ENCODE data around the gene FERMT2.

DNA sequence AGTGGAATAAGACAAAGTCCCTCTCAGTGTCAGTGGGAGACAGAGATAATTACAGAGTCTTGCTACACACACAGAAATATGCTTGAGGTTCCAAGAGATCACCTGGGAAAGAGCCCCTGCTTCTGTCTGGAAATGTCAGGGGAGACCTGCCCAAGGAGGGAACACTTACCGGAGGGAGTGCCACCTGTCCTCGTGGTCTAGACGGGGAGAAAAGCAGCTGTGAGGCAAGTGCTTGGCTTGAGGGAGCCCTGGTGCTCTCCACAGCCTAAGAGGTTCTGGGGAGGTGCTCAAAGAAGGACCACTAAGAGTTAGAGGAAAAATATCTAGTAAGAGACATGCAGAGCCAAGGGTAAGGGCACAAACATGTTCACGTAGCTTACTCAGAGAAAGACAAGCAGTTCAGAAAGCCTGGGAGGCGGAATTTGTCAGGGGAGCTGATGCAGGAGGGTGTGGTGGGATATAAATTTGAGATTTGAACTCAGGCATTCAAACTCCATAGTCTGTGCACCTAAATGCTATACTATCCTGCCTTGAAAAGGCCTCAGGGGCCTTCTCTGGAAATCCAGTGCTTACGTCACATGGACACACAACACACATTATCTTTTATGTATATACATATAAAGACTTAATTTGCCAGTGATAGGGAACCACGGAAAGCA lies 121.2 kb downstream of the FERMT2 start:
- no peak for TF ChIP-seq CTCF (optimal IDR thresholded peaks at IDR 0.05 in 1 of 3, IDR thresholded peaks at IDR 0.05 in 1 of 3, conservative IDR thresholded peaks at IDR 0.05 in 1 of 3; ENCODE audit: extremely low read depth in 1 of 3, insufficient read depth in 2 of 3, low read length in 3 of 3)
- TF ChIP-seq EZH2 (IDR thresholded peaks at IDR 0.05; ENCODE audit: low read length) = no peak
